ENCODE measurements around the gene ZNF195.
"Not testable (repeated sequence)": the region's sequence is repeated elsewhere in the genome, so short reads cannot be mapped to it uniquely, and the experiment has no call there.

The ZNF195 gene

DNA sequence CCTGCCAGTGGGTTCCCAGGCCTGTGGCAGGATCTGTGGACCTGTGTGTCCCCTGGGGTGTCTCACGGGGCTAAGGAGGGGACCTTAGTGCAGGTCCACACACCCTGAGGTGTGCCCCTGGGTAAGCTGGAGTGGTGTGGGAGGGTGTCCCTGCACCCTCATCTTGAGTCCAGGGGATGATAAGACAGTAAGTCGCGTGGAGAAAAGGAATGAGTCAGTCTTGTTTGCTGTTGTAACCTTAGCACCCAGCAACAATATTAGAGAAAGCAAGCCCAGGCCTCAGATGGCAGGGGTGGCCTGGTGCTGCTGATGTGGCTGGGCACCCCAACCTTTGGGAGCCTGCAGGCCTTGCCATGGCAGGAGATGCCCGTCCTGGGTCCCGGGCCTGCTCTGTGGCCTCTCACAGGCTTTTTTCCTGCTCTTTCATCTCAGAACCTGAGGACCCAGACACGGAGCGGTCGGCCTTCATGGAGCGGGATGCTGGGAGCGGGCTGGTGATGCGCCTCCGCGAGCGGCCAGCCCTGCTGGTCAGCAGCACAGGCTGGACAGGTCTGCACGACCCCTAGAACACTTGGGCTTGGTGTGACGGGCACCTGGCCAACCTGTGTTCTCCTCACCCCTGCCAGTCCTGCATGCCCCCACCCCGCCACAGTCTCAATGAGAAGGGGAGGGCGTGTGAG lies 23.4 kb upstream of the ZNF195 start:
- DNase-seq (ENCODE audit: low read depth) = not testable (repeated sequence)

DNA sequence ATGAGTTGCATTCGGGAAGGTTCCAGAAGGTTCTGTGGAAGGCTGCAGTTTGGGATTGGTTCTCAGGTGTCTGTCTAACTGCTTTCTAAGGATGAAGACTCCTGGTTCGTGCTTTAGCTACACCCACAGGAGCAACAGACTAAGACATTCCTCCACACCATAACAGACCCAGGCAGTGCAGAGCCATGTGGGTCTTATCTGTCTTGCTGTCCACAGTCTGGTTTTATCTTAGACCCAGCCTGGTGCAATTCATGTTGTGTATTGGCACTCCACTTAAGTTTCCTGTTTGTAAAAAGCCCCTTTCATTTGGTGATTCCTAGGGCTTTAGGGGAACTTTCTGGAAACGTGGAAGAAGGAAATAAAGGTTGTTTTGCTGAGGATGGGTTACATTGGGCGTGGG lies 22.1 kb upstream of the ZNF195 start:
- not testable (repeated sequence) for DNase-seq (ENCODE audit: low read depth)

DNA sequence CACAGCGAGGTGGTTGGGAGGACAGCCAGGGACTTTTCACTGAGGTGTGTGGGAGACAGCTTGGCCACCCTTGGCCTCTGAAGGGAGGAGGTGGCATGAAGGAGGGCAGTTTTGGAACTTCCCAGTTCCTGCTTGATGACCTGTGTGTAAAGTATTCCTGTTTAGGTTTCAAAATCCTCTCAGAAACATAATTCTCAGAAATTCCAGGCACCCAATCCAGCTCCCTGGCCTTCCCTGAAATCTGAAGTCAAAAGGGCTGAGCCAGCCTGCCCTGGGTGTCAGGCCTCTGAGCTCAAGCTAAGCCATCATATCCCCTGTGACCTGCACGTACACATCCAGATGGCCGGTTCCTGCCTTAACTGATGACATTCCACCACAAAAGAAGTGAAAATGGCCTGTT lies 19.6 kb upstream of the ZNF195 start:
- not testable (repeated sequence) for DNase-seq (ENCODE audit: low read depth)

DNA sequence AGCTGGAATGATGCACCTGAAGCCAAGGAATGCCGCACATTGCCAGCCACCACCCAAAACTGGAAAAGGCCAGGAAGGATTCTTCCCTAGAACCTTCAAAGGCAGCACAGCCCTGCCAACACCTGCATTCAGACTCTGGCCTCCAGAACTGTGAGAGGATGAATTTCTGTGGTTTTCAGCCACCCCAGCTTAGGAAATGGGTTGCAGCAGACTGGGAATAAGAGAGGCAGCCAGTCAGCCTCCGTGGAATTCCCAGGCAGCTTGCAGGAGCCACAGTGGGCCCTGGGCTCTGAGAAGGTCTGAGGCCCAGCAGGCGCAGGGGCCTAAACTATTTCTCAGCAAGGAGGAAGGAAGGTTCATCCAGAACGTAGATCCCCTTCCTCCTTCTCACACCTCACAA lies 19.2 kb upstream of the ZNF195 start:
- not testable (repeated sequence) for DNase-seq (ENCODE audit: low read depth)

DNA sequence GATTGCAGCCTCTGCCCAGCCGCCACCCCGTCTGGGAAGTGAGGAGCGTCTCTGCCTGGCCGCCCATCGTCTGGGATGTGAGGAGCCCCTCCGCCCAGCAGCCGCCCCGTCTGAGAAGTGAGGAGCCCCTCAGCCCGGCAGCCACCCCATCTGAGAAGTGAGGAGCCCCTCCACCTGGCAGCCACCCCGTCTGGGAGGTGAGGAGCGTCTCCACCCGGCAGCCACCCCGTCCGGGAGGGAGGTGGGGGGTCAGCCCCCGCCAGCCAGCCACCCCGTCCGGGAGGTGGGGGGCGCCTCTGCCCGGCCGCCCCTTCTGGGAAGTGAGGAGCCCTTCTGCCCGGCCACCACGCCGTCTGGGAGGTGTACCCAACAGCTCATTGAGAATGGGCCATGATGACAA lies 18.3 kb upstream of the ZNF195 start:
- DNase-seq (ENCODE audit: low read depth) = not testable (repeated sequence)

DNA sequence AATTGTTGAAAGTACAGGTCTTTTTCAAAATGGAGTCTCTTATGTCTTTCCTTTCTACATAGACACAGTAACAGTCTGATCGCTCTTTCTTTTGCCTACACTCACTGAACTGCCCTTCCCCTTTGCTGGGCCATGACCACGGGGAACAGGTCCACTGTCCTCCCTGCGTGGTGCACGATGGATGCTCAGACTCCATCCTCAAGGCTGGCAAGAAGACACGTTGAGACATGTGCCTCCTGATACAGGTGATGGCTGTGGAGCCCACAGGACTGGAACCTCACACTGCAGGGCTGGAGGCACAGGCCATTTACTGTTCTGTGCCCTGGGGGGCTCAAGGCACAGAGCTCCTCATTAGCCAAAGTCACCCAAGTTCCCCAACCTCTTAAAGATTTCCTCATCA lies 16.5 kb upstream of the ZNF195 start:
- not testable (repeated sequence) for DNase-seq (ENCODE audit: low read depth)

DNA sequence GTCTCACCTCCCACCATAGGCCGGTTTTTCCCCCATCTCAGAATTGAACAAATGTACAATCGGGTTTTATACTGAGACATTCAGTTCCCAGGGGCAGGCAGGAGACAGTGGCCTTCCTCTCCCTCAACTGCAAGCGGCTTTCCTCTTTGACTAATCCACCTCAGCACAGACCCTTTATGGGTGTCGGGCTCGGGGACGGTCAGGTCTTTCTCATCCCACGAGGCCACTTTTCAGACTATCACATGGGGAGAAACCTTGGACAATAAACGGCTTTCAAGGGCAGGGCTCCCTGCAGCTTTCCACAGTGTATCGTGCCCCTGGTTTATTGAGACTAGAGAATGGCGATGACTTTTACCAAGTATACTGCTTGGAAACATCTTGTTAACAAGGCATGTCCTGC lies 16.0 kb upstream of the ZNF195 start:
- not testable (repeated sequence) for DNase-seq (ENCODE audit: low read depth)

DNA sequence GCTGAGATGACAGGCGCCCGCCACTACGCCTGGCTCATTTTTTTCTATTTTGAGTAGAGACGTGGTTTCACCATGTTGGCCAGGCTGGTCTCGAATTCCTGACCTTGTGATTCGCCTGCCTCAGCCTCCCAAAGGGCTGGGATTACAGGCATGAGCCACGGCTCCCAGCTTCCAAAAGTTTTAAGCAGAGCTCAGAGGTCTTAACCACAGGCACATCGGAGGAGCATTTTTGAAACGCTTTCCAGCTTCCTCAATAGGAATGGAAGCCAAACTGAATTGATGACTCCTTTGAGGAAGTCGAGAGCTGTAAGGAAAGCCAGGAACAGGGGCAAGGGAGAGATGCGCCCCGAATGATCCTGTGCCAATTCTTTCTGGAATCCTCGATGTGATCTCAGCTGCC lies 14.5 kb upstream of the ZNF195 start:
- DNase-seq (ENCODE audit: low read depth) = not testable (repeated sequence)

DNA sequence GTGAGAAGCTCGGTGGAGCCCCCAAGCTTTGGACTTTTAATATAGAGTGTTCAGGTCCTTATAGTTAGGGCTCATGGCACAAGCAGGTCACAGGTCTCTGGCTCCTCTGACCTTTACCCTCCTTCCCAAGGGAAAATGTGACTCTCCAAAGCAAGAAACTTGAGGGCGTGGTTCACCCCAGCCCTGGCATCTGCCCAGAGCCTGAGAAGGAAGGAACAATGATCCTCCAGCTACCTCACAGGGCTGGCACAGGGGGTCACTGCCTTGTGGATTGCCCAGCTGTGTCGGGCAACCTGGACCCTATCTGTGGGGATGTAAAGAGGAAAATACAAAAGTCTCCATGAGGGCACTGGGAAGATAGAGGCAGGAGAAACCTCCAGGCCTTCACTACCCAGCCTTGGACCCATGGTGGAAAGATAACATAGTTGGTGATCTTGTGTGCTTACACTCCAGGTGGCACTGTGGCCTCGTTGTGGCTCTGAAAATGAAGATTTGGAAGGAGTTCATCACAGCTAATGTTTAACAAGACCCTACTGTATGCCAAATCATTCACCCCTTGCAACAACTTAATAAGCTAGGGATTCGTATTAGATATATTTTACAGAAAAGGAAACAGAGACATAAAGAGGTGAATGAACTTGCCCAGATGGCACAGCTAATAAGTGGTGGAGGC lies 3.8 kb upstream of the ZNF195 start:
- no peak for DNase-seq (ENCODE audit: low read depth)

DNA sequence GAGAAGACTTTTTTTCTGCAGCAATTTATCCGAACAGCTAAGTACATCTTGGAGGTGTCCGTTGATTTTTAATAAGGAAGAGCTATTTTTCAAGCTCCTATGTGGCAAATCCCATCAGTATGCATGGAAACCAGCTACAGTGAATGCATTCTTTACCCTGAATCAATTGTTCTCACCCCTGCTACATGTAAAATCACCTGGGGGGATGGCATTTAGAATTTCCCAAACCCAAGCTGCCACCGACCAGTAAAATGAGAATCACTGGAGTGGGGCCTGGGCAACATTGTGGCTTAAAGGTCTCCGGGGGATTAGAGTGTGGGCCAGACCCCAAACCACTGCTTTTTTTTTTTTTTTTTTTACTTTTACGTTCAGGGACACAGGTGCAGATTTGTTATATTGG lies 2.8 kb upstream of the ZNF195 start:
- DNase-seq (ENCODE audit: low read depth) = no peak

DNA sequence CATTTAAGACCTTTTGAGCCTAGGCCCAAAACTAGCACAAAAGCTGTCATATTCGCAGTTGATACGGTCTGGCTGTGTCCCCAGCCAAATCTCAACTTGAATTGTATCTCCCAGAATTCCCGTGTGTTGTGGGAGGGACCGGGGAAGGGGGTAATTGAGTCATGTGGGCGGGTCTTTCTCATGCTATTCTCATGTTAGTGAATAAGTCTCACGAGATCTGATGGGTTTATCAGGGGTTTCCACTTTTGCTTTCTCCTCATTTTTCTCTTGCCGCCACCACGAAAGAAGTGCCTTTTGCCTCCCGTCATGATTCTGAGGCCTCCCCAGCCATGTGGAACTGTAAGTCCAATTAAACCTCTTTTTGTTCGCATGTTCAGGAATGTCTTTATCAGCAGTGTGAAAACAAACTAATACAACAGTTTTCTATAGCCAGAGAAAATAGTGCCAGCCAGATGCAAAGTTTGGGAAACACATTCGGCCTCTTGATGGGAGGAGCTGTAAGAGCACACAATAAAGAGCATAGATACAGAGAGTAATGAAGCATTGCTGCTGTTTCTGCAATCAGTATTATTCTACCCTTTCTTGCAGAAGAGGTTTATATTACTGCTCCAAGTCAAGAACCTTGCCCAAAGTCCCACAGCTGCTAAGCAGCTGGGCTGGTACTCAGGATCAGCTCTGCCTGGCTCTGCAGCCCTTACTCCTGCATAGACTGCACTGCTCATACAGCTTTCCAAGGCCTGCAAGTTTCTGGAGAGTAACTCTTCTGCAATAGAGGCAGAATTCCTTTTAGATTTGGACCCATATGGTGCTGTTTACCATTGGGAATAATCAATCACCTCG lies 2.0 kb upstream of the ZNF195 start:
- DNase-seq (ENCODE audit: low read depth) = no peak

DNA sequence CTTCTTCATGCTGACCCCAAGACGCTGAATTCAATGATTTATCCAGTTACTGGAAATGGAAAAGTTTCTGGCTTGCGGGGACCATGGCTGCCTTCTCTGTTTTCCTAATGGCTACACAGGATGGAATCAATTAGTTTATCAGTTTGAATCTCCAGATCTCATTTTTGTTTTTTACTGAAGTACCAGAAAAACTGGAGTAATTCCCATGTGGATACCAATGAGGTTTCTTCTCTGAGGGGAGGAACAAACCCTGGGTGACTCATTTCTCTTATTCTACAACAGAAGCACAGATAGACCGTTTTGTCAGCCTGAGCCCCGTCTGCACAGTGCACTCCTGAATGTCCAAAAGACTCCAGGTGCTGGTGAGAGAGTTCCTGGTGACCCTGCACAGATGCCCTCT lies 3.4 kb downstream of the ZNF195 start:
- no peak for DNase-seq (ENCODE audit: low read depth)

DNA sequence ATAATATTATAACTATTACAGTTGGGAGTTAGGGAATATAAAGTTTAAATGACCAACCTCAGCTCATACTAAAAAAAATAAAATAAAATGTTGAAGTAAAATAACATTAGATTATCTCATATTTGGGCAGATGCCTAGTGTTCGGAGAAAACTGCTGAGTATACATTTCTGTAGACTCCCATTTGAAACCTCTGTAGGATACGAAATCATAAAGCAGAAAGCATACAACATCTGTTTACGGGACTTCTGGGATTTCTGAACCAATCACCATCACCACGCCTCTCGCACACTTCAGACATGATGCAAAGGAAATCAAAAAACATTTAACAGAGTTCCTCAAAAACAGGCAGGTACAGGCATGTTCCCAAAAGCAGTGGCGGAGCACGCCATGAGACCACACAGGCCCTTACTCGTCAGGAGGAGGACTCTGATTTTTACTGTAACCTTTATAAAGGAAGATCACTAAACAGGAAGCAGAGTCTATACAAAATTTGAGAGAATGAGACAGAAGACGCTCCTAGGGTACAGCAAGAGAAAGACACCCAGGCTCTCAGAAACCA lies 8.6 kb downstream of the ZNF195 start:
- no peak for DNase-seq (ENCODE audit: low read depth)

DNA sequence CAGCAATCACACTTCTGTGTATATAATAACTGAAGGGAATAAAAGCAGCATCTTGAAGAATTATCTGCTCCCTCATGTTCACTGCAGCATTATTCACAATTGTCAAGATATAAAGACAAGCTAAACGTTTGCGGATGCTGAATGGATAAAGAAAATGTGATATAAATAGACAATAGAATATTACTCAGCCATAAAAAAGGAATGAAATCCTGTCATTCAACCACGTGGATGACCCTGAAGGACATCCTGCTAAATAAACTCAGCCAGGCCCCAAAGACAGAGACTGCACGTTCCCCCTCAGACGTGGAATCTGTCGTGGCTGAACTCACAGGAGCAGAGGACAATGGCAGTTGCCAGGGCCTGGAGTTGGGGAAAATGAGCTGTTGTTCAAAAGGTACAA lies 9.6 kb downstream of the ZNF195 start:
- no peak for DNase-seq (ENCODE audit: low read depth)

DNA sequence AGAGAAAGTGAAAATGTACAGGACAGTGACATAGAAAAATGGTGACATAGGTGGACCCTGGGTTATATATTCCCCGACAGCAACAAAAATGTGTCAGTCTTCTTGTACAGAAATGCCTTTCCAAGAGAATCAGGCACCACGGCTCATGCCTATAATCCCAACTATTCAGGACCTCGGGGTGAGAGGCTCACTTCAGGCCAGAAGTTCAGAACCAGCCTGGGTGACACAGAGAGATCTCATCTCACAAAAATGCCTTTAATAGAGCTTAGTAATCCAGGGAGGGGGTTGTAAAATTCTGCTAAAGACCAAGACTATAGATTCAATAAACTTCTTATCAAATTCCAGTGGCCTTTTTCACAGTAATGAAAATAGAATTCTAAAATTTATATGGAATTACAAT lies 10.7 kb downstream of the ZNF195 start:
- no peak for DNase-seq (ENCODE audit: low read depth)

DNA sequence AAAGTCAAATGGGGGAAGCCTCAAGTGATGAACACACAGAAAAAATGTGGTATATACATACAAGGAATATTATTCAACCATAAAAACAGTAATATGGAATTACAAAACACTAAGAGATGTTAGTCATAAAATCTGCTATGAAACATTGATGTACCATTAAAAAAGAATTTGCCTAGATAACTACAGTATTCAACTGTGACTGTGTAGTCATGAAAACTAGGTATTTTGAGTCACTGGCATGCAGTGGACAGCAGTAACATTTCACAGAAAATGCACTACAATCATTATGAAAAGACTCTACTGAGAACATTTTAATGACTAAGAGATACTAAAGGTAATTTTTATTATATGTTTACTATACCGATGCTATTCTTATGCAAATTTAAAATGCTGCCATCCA lies 11.7 kb downstream of the ZNF195 start:
- DNase-seq (ENCODE audit: low read depth) = no peak

DNA sequence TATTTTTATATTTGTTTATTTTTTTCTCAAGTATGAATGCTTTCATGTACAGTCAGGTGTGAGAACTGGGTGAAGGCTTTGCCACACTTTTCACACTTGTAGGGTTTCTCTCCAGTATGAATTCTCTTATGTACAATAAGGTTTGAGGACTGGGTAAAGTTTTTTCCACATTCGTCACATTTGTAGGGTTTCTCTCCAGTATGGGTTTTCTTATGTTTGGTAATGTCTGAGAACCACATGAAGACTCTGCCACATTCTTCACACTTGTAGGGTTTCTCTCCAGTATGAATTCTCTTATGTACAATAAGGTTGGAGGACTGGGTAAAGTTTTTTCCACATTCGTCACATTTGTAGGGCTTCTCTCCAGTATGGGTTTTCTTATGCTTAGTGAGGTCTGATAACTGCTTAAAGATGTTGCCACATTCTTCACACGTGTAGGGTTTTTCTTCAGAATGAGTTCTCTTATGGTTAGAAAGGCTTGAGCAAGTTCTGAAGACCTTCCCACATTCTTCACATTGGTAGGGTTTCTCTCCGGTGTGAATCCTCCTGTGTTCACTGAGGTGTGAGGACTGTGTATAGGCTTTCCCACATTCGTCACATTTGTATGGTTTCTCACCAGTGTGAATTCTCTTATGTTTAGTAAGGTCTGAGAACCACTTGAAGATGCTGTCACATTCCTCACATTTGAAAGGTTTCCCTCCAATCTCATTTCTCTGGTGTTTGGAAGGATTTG lies 19.7 kb downstream of the ZNF195 start:
- no peak for DNase-seq (ENCODE audit: low read depth)

DNA sequence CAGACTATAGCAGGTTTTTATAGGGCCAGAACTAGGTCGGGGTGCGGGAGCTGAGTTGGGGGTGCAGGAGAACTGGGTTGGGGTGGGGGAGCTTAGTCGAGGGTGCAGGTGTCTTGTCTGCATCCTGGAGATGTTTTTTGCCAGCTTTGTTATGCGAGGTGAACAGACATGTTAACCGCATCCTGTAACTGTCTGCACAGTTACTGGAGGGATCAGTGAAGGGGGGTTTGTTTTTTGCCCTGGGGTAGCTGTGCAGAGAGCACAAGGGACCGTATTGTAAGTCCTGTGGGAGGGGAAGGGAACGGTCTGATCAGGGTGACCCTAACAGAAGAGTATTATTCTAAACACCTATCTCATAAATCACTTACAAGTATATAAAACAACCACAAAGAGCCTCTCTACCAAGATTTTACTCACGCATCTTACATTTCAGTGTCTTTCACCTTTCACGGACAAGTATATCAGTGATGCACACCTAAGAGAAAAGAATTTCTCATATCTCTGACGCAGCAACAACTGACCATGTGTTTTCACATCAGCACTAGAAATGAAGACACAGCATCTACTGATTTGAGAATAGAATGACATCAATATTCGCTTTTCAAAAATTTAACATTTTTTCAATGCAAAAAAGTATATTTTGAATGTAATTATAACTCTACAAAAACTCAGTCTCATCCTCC lies 20.8 kb downstream of the ZNF195 start:
- DNase-seq (ENCODE audit: low read depth) = no peak

DNA sequence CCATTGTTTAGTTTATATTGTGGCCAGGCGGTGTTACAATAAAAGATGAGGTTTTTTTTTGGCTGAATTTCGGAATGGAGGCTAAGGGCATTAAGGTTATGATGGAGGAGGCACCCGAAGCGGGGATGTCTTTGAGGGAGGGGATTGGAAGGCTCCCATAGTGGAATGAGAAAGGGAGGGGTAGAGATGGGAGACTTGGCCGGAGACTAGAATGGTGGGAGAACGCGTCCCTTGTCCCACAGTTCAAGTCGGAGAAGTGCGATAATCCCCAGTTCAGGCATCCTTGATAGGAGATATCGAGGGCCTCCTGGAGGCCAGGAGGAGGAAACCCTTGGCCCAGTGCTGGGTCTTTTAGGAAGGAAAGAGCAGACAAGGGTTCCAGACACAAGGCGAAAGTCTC lies 21.6 kb downstream of the ZNF195 start:
- DNase-seq (ENCODE audit: low read depth) = no peak

DNA sequence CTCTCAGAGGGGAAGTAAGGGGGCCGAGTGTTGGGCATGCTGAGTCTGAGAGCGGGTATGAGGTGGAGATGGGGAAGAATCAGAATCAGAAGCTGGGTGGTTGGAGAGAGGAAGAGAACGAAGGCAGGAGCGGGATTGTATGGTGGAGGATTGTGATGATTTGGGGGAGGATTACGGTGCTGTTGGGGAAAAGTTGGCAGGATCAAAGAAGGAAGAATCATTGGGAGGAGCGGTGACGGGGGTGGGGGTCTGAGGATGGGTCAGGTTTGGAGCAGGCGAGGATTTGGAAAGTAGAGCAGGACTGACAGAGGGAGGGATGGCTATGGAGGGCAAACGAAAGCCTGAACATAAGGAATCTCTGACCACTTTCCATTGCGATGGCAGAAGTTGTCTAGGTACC lies 22.1 kb downstream of the ZNF195 start:
- no peak for DNase-seq (ENCODE audit: low read depth)

DNA sequence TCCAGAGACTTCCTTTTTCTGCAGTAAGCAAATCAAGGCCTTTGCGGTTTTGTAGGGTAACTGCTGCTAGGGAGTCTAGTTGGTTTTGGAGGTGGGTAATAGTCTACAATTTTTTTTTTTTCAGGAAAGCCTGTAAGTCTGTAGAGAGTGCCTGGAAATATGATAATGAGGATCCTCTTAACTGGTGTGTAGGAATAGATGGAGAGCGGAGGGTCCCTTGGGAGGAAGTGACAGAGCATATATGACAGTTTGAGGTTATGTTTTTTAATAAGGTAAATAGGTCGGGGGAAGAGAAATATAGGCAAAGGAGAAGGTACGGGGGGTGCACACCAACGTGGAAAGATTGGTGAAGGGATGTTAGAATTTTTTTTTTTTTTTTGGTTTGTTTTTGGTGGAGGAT lies 25.9 kb downstream of the ZNF195 start:
- DNase-seq (ENCODE audit: low read depth) = no peak

DNA sequence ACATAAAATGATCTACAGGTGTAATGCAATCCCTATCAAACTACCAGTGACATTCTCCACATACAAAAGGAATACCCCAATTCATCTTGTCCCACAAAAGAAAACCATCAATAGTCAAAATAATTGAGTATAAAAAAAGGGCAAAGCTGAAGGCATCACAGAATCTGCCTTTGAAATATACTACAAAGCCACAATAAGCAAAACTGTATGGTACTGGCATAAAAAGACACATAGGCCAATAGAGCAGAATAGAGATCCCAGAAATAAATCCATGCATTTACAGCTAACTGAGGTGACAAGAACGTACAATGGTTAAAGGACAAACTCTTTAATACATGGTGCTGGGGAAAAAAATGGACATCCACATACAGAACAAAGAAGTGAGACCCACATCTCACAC lies 31.8 kb downstream of the ZNF195 start:
- DNase-seq (ENCODE audit: low read depth) = no peak

All from activated T-helper 9 cell treated with anti-CD3 and anti-CD28 coated beads, Interleukin-2, amount 50 U/mL, for 16 hours (primary cell).